ENCODE data around the gene SLC29A4. TPM values are rescaled to one million over a fixed set of nuclear protein-coding genes. Genes with fewer than 3 reads are reported as not detected.
"Not testable (repeated sequence)": the region's sequence is repeated elsewhere in the genome, so short reads cannot be mapped to it uniquely, and the experiment has no call there.

Gene SLC29A4
- total RNA-seq, 4 donors from 2014 or later = 2.2 to 7.3 (median 5.2) TPM

DNA sequence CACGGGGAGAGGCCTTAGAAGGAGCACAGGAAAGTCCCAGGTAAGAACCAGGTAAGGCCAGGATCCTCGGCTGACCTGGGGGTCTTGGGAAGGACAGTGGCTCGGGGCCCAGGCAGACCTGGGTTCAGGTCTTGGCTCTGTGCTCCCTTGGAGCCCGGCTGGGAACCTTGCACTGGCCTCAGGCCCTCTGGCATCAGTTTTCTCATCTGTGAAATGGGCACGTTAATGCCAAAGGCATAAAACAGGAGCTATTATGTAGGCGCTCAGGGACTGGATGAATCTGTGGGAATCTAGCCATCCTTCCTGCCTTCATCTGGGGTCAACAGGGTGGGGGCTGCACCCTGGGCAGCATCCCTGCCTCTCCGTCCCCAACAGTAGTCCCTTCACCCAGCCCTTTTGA is 8.3 kb upstream of the SLC29A4 start:
- no peak for TF ChIP-seq POLR2A (IDR thresholded peaks at IDR 0.05)
- TF ChIP-seq, protein P1, sequence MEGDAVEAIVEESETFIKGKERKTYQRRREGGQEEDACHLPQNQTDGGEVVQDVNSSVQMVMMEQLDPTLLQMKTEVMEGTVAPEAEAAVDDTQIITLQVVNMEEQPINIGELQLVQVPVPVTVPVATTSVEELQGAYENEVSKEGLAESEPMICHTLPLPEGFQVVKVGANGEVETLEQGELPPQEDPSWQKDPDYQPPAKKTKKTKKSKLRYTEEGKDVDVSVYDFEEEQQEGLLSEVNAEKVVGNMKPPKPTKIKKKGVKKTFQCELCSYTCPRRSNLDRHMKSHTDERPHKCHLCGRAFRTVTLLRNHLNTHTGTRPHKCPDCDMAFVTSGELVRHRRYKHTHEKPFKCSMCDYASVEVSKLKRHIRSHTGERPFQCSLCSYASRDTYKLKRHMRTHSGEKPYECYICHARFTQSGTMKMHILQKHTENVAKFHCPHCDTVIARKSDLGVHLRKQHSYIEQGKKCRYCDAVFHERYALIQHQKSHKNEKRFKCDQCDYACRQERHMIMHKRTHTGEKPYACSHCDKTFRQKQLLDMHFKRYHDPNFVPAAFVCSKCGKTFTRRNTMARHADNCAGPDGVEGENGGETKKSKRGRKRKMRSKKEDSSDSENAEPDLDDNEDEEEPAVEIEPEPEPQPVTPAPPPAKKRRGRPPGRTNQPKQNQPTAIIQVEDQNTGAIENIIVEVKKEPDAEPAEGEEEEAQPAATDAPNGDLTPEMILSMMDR (IDR thresholded peaks at IDR 0.05) = no peak
- Histone ChIP-seq H3K36me3 (no peaks in the 10 kb centered on the region), H3K4me3 (no peak overlapping the region), H3K27ac (no peak overlapping the region), H3K9me3 (no peaks in the 10 kb centered on the region), H3K27me3 (no peaks in the 10 kb centered on the region), H3K4me1 (no peaks in the 10 kb centered on the region)
- WGBS = 67% methylated on average over 7 of the region's 7 CpGs
- DNase-seq (ENCODE audit: low spot score in 2 of 2) = no peak

DNA sequence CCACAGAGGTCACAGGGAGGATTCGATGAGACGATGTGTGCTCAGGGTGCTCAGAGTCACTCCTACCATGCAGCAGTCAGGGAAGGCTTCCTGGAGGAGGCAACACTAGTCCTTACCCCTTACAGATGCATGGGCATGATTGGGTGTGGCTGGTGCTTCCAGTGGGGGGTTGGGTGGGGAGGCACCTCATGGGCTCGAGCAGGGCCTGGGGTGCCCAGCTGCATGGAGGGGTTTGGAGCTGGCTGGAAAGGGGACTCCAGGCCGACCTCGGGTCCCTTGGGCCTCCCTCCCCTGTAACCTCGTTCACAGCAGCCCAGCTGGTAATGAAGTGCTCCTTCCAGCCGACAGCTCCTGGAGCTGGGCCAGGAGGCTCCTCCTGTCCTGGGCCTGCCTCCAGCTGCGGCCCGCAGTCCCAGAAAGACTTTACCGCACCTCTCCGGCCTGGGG is 7.7 kb upstream of the SLC29A4 start:
- H3K27me3 ChIP-seq; H3K36me3 ChIP-seq; H3K4me1 ChIP-seq; DNase-seq (ENCODE audit: low spot score in 2 of 2); H3K9me3 ChIP-seq; H3K4me3 ChIP-seq; H3K27ac ChIP-seq: not testable (repeated sequence)
- 47% methylated on average over 4 of the region's 11 CpGs for WGBS

DNA sequence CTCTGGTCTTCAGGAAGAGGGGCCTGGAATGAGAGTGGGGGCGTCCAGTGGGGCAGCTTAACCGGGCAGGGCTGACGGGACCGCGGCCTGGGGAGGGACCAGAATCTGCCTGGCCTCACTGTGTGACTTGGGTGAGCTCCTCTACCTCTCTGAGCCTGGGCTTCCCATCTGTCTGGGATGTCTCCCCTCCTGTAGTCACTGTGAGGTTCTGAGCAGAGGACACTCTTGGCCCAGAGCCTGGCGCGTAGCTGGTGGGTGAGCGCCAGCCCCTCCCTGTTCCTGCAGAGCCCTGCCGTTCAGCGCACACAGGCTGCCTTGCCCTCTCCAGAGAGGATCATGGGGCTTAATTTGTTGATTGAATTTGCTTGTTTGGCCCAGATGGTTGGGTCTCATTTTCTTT is 7.2 kb upstream of the SLC29A4 start:
- WGBS = 50% methylated on average over 5 of the region's 10 CpGs
- not testable (repeated sequence) for H3K9me3 ChIP-seq; H3K36me3 ChIP-seq; DNase-seq (ENCODE audit: low spot score in 2 of 2); H3K4me1 ChIP-seq; H3K27me3 ChIP-seq; H3K27ac ChIP-seq; H3K4me3 ChIP-seq

DNA sequence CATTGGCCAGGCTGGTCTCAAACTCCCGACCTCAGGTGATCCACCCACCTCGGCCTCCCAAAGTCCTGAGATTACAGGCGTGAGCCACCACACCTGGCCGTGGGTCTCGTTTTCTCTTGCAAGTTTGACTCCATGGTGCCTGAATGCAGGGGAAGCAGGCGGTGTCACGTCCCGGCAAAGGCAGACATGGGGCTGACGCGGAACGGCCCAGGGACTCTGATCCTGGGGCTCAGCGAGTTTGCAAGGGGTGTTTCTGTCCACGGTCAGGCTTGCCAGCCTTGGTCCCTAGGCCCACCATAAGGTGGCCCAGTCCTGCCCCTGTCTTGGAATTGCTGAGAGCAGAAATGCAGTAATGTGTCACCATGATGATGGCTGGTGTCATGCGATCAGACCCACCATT is 6.6 kb upstream of the SLC29A4 start:
- 95% methylated on average over 13 of the region's 14 CpGs for WGBS
- H3K4me3 ChIP-seq; H3K36me3 ChIP-seq; H3K27me3 ChIP-seq; H3K4me1 ChIP-seq; H3K27ac ChIP-seq; H3K9me3 ChIP-seq; DNase-seq (ENCODE audit: low spot score in 2 of 2): not testable (repeated sequence)

DNA sequence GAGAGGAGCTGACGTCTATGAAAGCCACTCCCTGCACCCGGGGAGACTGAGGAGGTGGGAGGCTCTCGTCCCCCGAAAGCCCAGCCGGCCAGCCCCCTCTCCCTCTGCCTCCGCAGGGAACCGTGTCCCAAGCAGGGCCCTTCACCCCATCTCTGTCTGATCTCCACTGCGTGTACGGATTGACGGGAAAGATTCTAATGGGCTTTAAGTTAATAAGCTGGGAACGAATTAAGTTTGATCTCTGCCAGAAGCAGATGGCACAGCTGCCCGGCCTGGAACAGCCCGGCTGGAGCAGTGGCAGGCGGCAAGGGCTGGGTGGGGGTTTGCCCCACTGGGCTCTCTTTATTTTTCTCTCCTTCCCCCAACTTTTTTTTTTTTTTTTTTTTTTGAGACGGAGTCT is 6.1 kb upstream of the SLC29A4 start:
- WGBS = 63% methylated on average over 10 of the region's 15 CpGs
- H3K27me3 ChIP-seq = no peaks in the 10 kb centered on the region
- TF ChIP-seq POLR2A (IDR thresholded peaks at IDR 0.05) (no peak), EP300 (IDR thresholded peaks at IDR 0.05) (no peak), POLR2AphosphoS5 (IDR thresholded peaks at IDR 0.05) (no peak)
- TF ChIP-seq, protein P1 (IDR thresholded peaks at IDR 0.05) = no peak
- H3K4me1 ChIP-seq = no peaks in the 10 kb centered on the region
- H3K27ac ChIP-seq = no peak overlapping the region
- no peak overlapping the region for H3K4me3 ChIP-seq
- no peaks in the 10 kb centered on the region for H3K9me3 ChIP-seq
- no peaks in the 10 kb centered on the region for H3K36me3 ChIP-seq
- DNase-seq (ENCODE audit: low spot score in 2 of 2) = no peak

DNA sequence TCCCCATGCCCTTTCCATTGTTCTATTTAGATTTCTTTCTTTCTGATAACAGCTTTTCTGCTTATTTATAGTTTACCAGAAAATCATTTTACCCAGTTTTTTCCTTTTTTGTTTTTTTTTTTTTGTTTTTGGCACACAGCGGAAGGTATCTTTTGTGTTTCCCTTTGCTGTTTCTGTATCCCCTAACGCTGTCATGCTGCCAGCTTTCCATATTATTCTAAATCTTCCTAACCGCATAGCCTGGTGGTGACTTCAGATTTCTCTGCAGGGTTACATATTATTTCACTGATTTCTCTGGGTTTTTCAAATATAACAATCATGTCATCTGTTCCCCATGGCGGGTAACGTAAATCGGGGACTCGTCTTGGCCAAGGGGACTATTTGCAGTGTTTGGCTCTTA is 4.0 kb upstream of the SLC29A4 start:
- Histone ChIP-seq H3K27ac (no peak overlapping the region), H3K4me3 (no peak overlapping the region), H3K36me3 (no peaks in the 10 kb centered on the region), H3K4me1 (peaks cover 7% of the 10 kb centered on the region), H3K9me3 (no peaks in the 10 kb centered on the region), H3K27me3 (peaks cover 5% of the 10 kb centered on the region)
- 47% methylated on average over 7 of the region's 7 CpGs for WGBS
- TF ChIP-seq EP300 (IDR thresholded peaks at IDR 0.05) = no peak
- TF ChIP-seq, protein P1 (IDR thresholded peaks at IDR 0.05) = no peak
- TF ChIP-seq POLR2A (IDR thresholded peaks at IDR 0.05) = no peak
- no peak for TF ChIP-seq POLR2AphosphoS5 (IDR thresholded peaks at IDR 0.05)
- DNase-seq (ENCODE audit: low spot score in 2 of 2) = no peak

DNA sequence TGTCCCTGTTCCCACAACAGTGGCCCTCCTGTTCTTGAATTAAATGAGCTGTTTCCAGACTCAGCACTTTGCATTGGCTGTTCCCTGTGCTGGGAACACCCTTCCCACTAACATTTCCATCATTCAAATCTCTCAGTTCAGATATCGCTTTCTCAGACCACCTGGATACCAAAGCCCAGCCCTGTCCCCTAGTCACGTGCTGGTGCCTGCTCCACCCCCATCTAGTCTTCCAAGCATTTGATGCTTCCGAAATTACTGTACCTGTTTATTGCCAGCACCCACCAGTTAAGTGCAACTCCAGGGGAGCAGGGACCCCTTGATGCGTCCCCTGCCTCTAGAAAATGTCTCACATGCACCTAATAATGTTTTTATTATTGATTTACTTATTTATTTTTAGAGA is 3.0 kb upstream of the SLC29A4 start:
- no peak overlapping the region for H3K27ac ChIP-seq
- peaks cover 11% of the 10 kb centered on the region for H3K4me1 ChIP-seq
- no peaks in the 10 kb centered on the region for H3K36me3 ChIP-seq
- TF ChIP-seq POLR2AphosphoS5 (IDR thresholded peaks at IDR 0.05) (no peak), EP300 (IDR thresholded peaks at IDR 0.05) (no peak), POLR2A (IDR thresholded peaks at IDR 0.05) (no peak)
- TF ChIP-seq, protein P1 (IDR thresholded peaks at IDR 0.05) = no peak
- no peak for DNase-seq (ENCODE audit: low spot score in 2 of 2)
- no peaks in the 10 kb centered on the region for H3K9me3 ChIP-seq
- 82% methylated on average over 4 of the region's 4 CpGs for WGBS
- H3K4me3 ChIP-seq = no peak overlapping the region
- H3K27me3 ChIP-seq = peaks cover 14% of the 10 kb centered on the region

DNA sequence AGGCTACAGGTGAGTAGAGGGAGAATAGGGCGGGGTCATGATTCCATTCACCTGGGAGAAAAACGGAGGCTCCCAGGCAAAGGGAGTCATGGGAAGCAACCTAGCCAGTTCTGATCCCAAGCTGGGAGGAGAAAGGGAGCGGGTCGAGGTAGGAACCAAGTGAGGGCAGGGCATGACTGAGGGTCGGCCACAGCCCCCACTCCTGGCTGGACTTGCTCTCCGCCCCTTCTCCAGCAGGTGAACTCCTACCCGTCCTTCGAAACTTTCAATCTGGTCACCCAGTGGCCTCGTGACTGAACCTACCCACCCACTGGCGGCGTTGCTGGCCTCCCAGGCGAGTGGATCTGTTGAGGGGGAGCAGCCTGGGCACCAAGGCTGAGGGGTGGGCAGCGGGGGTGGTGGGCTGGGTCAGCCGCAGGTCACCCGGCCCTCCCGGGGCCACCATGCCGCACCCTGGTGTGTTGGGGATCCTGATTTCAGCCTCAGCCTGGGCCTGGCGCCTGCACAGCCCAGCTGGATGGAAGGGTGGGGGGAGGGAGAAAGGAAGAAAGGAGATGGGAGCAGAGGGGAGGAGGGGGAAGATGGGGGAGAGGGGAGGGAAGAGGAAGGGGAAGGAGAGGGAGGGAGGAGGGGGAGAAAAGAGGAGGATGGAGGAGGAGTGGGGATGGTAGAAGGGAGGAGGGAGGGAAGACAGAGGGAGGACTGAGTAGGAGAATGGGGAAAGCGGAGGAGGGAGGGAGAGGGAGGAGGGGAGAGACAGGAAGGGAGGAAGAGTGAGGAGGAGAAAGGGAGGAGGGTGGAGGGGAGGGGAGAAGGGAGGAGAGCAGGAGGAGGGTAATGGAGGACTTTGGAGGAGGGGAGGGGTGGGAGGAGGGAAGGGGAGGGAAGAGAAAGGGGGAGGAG is 894 bp upstream of the SLC29A4 start:
- not testable (repeated sequence) for H3K36me3 ChIP-seq; H3K27ac ChIP-seq; H3K4me3 ChIP-seq; H3K9me3 ChIP-seq; DNase-seq (ENCODE audit: low spot score in 2 of 2)
- H3K27me3 ChIP-seq = peaks cover 17% of the 10 kb centered on the region
- WGBS = 91% methylated on average over 1 of the region's 19 CpGs
- peaks cover 11% of the 10 kb centered on the region for H3K4me1 ChIP-seq

Data from suprapubic skin (tissue), 4 donors.